Measurements from ENCODE around the gene CFAP119. TPM values are rescaled to one million over a fixed set of nuclear protein-coding genes. Genes with fewer than 3 reads are reported as not detected.

CFAP119 gene
- total RNA-seq, 1 donor from 2014 or later: 8.8 TPM

GRCh38 chr16:30787613-30788378 is 25.9 kb upstream of the CFAP119 start:
- H3K27me3 Mint-ChIP-seq: peaks cover 8% of the 10 kb centered on the region
- peak overlapping the region; percentile 85 for H3K4me3 Mint-ChIP-seq
- H3K4me1 Mint-ChIP-seq: peaks cover 17% of the 10 kb centered on the region
- no peak for DNase-seq
- no peak for TF ChIP-seq CTCF (IDR thresholded peaks at IDR 0.05)
- ChIA-PET POLR2A (interaction anchor here (1.0 to 1.6 kb wide), 3 partner anchors 18 to 134 kb away, joined by 3 to 24 read pairs (median 4); no protein-coding TSS in a partner anchor), CTCF (interaction anchor here (1.6 kb wide), 1 partner anchor 18 kb away, joined by 5 read pairs; no protein-coding TSS in a partner anchor)
- no peak for ATAC-seq (ENCODE audit: low read depth)
- intact Hi-C loops (cut with micrococcal nuclease): loop anchor here (1.0 kb wide), 2 partner anchors 18 to 88 kb away; no protein-coding TSS in a partner anchor
- H3K27ac Mint-ChIP-seq: no peak overlapping the region
- no peaks in the 10 kb centered on the region for H3K9me3 Mint-ChIP-seq
- peaks cover 9% of the 10 kb centered on the region for H3K36me3 Mint-ChIP-seq (ENCODE audit: low read depth)

GRCh38 chr16:30786936-30787612 is 25.2 kb upstream of the CFAP119 start, which contains the start of gene ZNF629:
Gene ZNF629, minus strand, starts transcription at chr16:30787205. Its CDS starts 2,723 bp downstream, at chr16:30784482.
- ChIA-PET POLR2A (interaction anchor here (0.5 to 1.6 kb wide), 6 partner anchors 13 to 135 kb away, joined by 3 to 24 read pairs (median 4); no protein-coding TSS in a partner anchor), CTCF (interaction anchor here (1.6 kb wide), 1 partner anchor 18 kb away, joined by 5 read pairs; no protein-coding TSS in a partner anchor)
- no peak for TF ChIP-seq CTCF (IDR thresholded peaks at IDR 0.05)
- ATAC-seq (ENCODE audit: low read depth) (peak; percentile 69), DNase-seq (peak; percentile 34)
- H3K36me3 Mint-ChIP-seq (ENCODE audit: low read depth): peaks cover 15% of the 10 kb centered on the region
- intact Hi-C loops (cut with micrococcal nuclease): loop anchor here (1.0 kb wide), 2 partner anchors 18 to 88 kb away; no protein-coding TSS in a partner anchor
- peak within 1 kb of the TSS; percentile 85 for H3K4me3 Mint-ChIP-seq
- peaks cover 8% of the 10 kb centered on the region for H3K27me3 Mint-ChIP-seq
- H3K9me3 Mint-ChIP-seq: no peaks in the 10 kb centered on the region
- H3K4me1 Mint-ChIP-seq: peaks cover 17% of the 10 kb centered on the region
- H3K27ac Mint-ChIP-seq: no peak within 1 kb of the TSS

- ChIA-PET POLR2A (interaction anchor here (0.5 to 1.6 kb wide), 7 partner anchors 14 to 136 kb away, joined by 3 to 24 read pairs (median 4); no protein-coding TSS in a partner anchor), CTCF (interaction anchor here (1.6 kb wide), 1 partner anchor 19 kb away, joined by 5 read pairs; no protein-coding TSS in a partner anchor)
These were observed 24.5 kb upstream of the CFAP119 start for GRCh38 chr16:30786115-30786935.

More at GRCh38 chr16:30786115-30786935, 24.5 kb upstream of the CFAP119 start:
- no peak overlapping the region for H3K27ac Mint-ChIP-seq
- no peak for TF ChIP-seq CTCF (IDR thresholded peaks at IDR 0.05)
- H3K4me3 Mint-ChIP-seq: peak overlapping the region; percentile 77
- DNase-seq: no peak
- H3K27me3 Mint-ChIP-seq: peaks cover 8% of the 10 kb centered on the region
- peaks cover 19% of the 10 kb centered on the region for H3K36me3 Mint-ChIP-seq (ENCODE audit: low read depth)
- H3K9me3 Mint-ChIP-seq: no peaks in the 10 kb centered on the region
- H3K4me1 Mint-ChIP-seq: peaks cover 17% of the 10 kb centered on the region
- ATAC-seq (ENCODE audit: low read depth): peak; percentile 35
- intact Hi-C loops (cut with micrococcal nuclease): no loop called here

Measured in activated B cell treated with CpG ODN at 0.5 μM for 24 hours (primary cell).